B cell (primary cell): ENCODE data around the gene ELK3. TPM values are rescaled to one million over a fixed set of nuclear protein-coding genes. Genes with fewer than 3 reads are reported as not detected.

Experiments
- ATAC-seq: fragments of 200-7000 bp; cut with Tn5 transposase; one replicate; pipeline ENCODE4 v1.10.0; 2021; ENCODE audit warnings: low read depth, mild to moderate bottlenecking, moderate number of reproducible peaks, moderate library complexity
- CTCF ChIA-PET: fragments of 350-600 bp; sonication (Branson Sonifier 250); formaldehyde crosslinking; loops from one replicate; lab custom pipeline; 2021; ENCODE audit warnings: antibody characterized with exemption, inconsistent platforms; lab: Charles Lee
- POLR2A ChIA-PET: fragments of 350-600 bp; sonication (Branson Sonifier 250); formaldehyde crosslinking; loops from one replicate; lab custom pipeline; 2021; ENCODE audit warnings: antibody characterized with exemption; lab: Charles Lee
- DNase-seq: peaks from one replicate; pipeline ENCODE4 v3.0.0; 2013
- H2AFZ ChIP-seq: 2 replicates; pipeline ENCODE4 v1.6.1; 2012; ENCODE audit warnings: mild to moderate bottlenecking, low read depth, low read length; ENCODE audit not compliant: insufficient read depth, poor library complexity, severe bottlenecking
- H3K27ac ChIP-seq, 2 donors: 1 replicate in 1 of 2; 2 replicates in 1 of 2; pipeline ENCODE4 v1.5.1; 2012 to 2013; ENCODE audit warnings: low read length in 2 of 2, mild to moderate bottlenecking in 2 of 2, moderate library complexity in 1 of 2
- H3K27me3 ChIP-seq, 4 experiments: fragments of 200-600 bp in 1 of 4; sonication (generic) in 1 of 4; replicated peaks in 1 of 4; 1 replicate in 2 of 4; 2 replicates in 2 of 4; pipeline versions ENCODE4 v1.6.1 to v1.7.0; 2013 to 2016; ENCODE audit warnings: low read length in 3 of 4, mild to moderate bottlenecking in 2 of 4, mixed read lengths in 1 of 4, moderate library complexity in 1 of 4; ENCODE audit not compliant: insufficient read depth in 4 of 4, control insufficient read depth in 3 of 4; ENCODE audit errors: control extremely low read depth in 1 of 4
- H3K36me3 ChIP-seq, 2 experiments: replicated peaks in 1 of 2; 1 replicate in 1 of 2; 2 replicates in 1 of 2; pipeline versions ENCODE4 v1.6.1 to v1.7.1; 2013; ENCODE audit warnings: low read length in 1 of 2; ENCODE audit not compliant: insufficient read depth in 2 of 2, control insufficient read depth in 1 of 2; ENCODE audit errors: control extremely low read depth in 1 of 2, extremely low read depth in 1 of 2
- H3K4me1 ChIP-seq, 2 donors: fragments of 200-600 bp in 1 of 2; sonication (generic) in 1 of 2; 1 replicate in 1 of 2; 2 replicates in 1 of 2; pipeline versions ENCODE4 v1.5.1 to v1.6.1; 2013 to 2017; ENCODE audit warnings: low read length in 2 of 2; ENCODE audit not compliant: control insufficient read depth in 2 of 2, insufficient read depth in 2 of 2
- H3K4me2 ChIP-seq: replicated peaks from 2 replicates; pipeline ENCODE3; 2012; ENCODE audit warnings: mild to moderate bottlenecking, low read depth, low read length; ENCODE audit not compliant: poor library complexity, severe bottlenecking
- H3K4me3 ChIP-seq, 5 experiments: fragments of 200-600 bp in 1 of 5; sonication (generic) in 1 of 5; 1 replicate in 3 of 5; 2 replicates in 2 of 5; pipeline versions ENCODE4 v1.5.1 to v1.7.0; 2011 to 2016; ENCODE audit warnings: low read length in 4 of 5, mild to moderate bottlenecking in 4 of 5, low read depth in 2 of 5, control low read depth in 1 of 5, moderate library complexity in 1 of 5; ENCODE audit not compliant: insufficient read depth in 1 of 5; ENCODE audit errors: control extremely low read depth in 1 of 5, extremely low read depth in 1 of 5
- H3K79me2 ChIP-seq: fragments of 200-600 bp; sonication (generic); one replicate; pipeline ENCODE4 v1.6.0; 2016; ENCODE audit warnings: low read length; ENCODE audit not compliant: control insufficient read depth, insufficient read depth
- H3K9ac ChIP-seq: fragments of 200-600 bp; sonication (generic); 2 replicates; pipeline ENCODE4 v1.6.1; 2017; ENCODE audit warnings: mild to moderate bottlenecking, low read length, moderate library complexity
- H3K9me3 ChIP-seq, 3 donors: one replicate each; pipeline versions ENCODE4 v1.6.1 to v1.7.1; 2013; ENCODE audit warnings: low read length in 2 of 3; ENCODE audit not compliant: control insufficient read depth in 2 of 3, insufficient read depth in 1 of 3; ENCODE audit errors: control extremely low read depth in 1 of 3
- H4K20me1 ChIP-seq: 2 replicates; pipeline ENCODE4 v1.6.0; 2012; ENCODE audit warnings: mild to moderate bottlenecking, low read length; ENCODE audit not compliant: insufficient read depth, control insufficient read depth, poor library complexity, severe bottlenecking
- H3K27ac Mint-ChIP-seq: one replicate; pipeline ENCODE4 v1.8.0; 2021; ENCODE audit warnings: mixed read lengths
- H3K27me3 Mint-ChIP-seq: one replicate; pipeline ENCODE4 v1.8.0; 2021; ENCODE audit warnings: mixed read lengths
- H3K4me1 Mint-ChIP-seq: one replicate; pipeline ENCODE4 v1.8.0; 2021; ENCODE audit warnings: mixed read lengths
- H3K4me3 Mint-ChIP-seq: one replicate; pipeline ENCODE4 v1.8.0; 2021; ENCODE audit warnings: mixed read lengths
- H3K9me3 Mint-ChIP-seq: one replicate; pipeline ENCODE4 v1.8.0; 2022; ENCODE audit warnings: mixed read lengths; ENCODE audit not compliant: insufficient read depth
- CTCF ChIP-seq: fragments of 200-600 bp; IDR thresholded peaks from one replicate; pipeline ENCODE4 v1.8.0; 2022; ENCODE audit warnings: antibody characterized with exemption, mild to moderate bottlenecking
- EZH2 ChIP-seq: IDR thresholded peaks from 2 replicates; pipeline ENCODE4 v1.6.1; 2012; ENCODE audit warnings: borderline replicate concordance, low read depth, mild to moderate bottlenecking, moderate library complexity, low read length; ENCODE audit not compliant: insufficient read depth, poor library complexity, severe bottlenecking
- WGBS: methylation state at CpG from one replicate; pipeline ENCODE4 v1.1.5; 2013; ENCODE audit warnings: missing lambda C conversion rate; ENCODE audit not compliant: insufficient coverage; 5-methylcytosine and 5-hydroxymethylcytosine counted together
- intact Hi-C: fragments of 100-400 bp; cut with micrococcal nuclease; formaldehyde crosslinking; loops from one replicate; pipeline ENCODE4 v1.10.0; 2022
- polyA plus RNA-seq: library from polyadenylated mRNA; depleted of rRNA; stranded (reverse); fragments of >200 nt; gene quantifications from 2 replicates; pipeline ENCODE4 v1.2.3, GENCODE V29; 2012
- total RNA-seq, 2 donors: library from RNA; stranded (reverse); fragments of 120-200 nt in 1 of 2; gene quantifications; 1 replicate in 1 of 2; 2 replicates in 1 of 2; pipeline versions ENCODE4 v1.2.3 to v1.2.4, GENCODE V29; 2013 to 2022

ELK3 gene
- total and polyA plus RNA-seq, 2 donors (not counting 1 experiment from before 2014, with no cell fraction given): 10.5 to 87.1 TPM

DNA sequence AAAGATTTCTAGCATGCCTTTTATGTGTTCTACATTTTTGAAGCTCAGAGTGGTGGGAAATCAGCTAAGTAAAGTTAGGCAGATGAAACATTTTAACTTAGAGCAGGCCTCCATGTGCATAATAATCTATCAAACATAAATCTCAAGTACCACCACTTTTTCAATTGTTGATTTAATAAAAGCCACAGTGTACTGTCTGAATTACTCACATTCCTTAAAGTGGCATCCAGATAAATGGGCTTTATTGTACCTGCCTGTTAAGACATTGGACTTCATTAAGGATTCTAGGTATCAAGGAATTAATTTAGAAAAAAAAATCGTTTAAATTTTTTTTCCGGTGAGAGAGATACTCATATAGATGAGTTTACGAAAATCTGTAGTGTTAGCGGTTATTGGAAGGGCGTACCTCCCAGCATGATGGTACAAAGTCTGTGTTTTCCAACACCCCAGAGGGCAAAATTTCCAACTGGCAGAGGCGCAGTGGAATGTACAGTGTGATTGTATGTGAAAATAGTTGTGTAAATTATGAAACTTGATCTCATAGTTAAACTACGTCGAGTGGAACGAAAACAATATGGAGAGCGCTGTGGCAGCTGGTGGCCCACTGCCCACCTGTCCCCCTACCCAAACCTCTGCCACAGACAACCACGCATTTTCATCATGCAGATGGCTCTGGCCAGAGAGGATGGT lies 25.0 kb downstream of the ELK3 start:
- no peak for DNase-seq
- intact Hi-C loops: no loop called here
- peaks cover 2% of the 10 kb centered on the region for H3K9me3 Mint-ChIP-seq
- no peak overlapping the region for H3K27ac ChIP-seq
- H3K4me1 Mint-ChIP-seq: peaks cover 32% of the 10 kb centered on the region
- H3K36me3 ChIP-seq: peaks cover 0 to 33% of the 10 kb centered on the region in 2 experiments
- ATAC-seq: no peak
- no peak overlapping the region for H3K4me2 ChIP-seq
- H3K27me3 ChIP-seq: no peaks in the 10 kb centered on the region
- TF ChIP-seq CTCF: no peak
- TF ChIP-seq EZH2: no peak
- H3K4me1 ChIP-seq: peaks cover 8 to 15% of the 10 kb centered on the region in 2 donors
- no peak overlapping the region for H2AFZ ChIP-seq
- no peak overlapping the region for H3K4me3 Mint-ChIP-seq
- H3K27me3 Mint-ChIP-seq: no peaks in the 10 kb centered on the region
- no peak overlapping the region for H3K27ac Mint-ChIP-seq
- peaks cover 0 to 3% (median 0%) of the 10 kb centered on the region in 3 donors for H3K9me3 ChIP-seq
- POLR2A ChIA-PET: interaction anchor here (0.5 kb wide), 1 partner anchor 86 kb away, joined by 5 read pairs; no protein-coding TSS in a partner anchor
- 88% methylated on average over 4 of the region's 11 CpGs for WGBS
- H3K4me3 ChIP-seq: no peak overlapping the region
- CTCF ChIA-PET: interaction anchor here (1.7 kb wide), 1 partner anchor 300 kb away, joined by 3 read pairs; no protein-coding TSS in a partner anchor
- H4K20me1 ChIP-seq: peaks cover 61% of the 10 kb centered on the region
- no peak overlapping the region for H3K9ac ChIP-seq
- peaks cover 98% of the 10 kb centered on the region for H3K79me2 ChIP-seq

DNA sequence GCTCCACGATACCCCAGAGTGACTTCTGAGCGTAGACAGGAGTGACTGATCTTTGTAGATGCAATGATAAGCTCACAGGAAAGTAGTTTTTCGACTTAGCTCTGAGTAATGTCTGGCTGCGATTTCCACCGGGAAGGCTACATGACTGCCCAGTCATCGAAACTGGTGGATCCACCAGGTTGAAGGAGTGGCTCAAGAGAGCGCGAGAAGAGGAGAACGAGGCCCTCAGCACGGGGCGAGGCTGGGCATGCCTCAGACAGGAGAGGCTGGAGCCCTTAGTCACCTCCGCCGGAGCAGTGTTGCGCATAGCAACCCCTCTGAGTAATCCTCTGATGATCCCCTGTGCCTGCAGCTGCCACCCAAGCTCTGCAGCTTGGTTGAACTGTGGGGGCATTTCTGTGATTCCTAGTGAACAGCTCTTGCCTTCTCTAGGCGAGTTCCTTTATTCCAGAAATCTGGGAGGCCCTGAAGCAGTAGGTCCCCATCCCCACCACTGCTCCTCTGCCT lies 25.6 kb downstream of the ELK3 start:
- H3K4me3 Mint-ChIP-seq: no peak overlapping the region
- no peaks in the 10 kb centered on the region for H3K27me3 Mint-ChIP-seq
- Histone ChIP-seq H3K4me3 (no peak overlapping the region), H3K9ac (no peak overlapping the region), H4K20me1 (peaks cover 61% of the 10 kb centered on the region), H2AFZ (no peak overlapping the region), H3K27ac (no peak overlapping the region), H3K79me2 (peaks cover 95% of the 10 kb centered on the region), H3K4me1 (peaks cover 2 to 10% of the 10 kb centered on the region in 2 donors), H3K9me3 (peaks cover 0 to 3% (median 0%) of the 10 kb centered on the region in 3 donors), H3K36me3 (peaks cover 0 to 39% of the 10 kb centered on the region in 2 experiments), H3K4me2 (no peak overlapping the region), H3K27me3 (no peaks in the 10 kb centered on the region)
- 91% methylated on average over 15 of the region's 15 CpGs for WGBS
- intact Hi-C loops: no loop called here
- POLR2A ChIA-PET: interaction anchor here (0.5 to 0.6 kb wide), 2 partner anchors 87 to 265 kb away, joined by 5 to 6 read pairs; no protein-coding TSS in a partner anchor
- ATAC-seq (no peak), DNase-seq (no peak)
- CTCF ChIA-PET: interaction anchor here (1.2 kb wide), 2 partner anchors 38 to 158 kb away, joined by 3 to 4 read pairs; no protein-coding TSS in a partner anchor
- TF ChIP-seq CTCF (no peak), EZH2 (no peak)
- H3K4me1 Mint-ChIP-seq: peaks cover 31% of the 10 kb centered on the region
- H3K27ac Mint-ChIP-seq: no peak overlapping the region
- peaks cover 2% of the 10 kb centered on the region for H3K9me3 Mint-ChIP-seq
